ENCODE results near the gene FIBCD1.
A peak's percentile ranks its signal among the peaks of the same experiment; 100 is the strongest.

FIBCD1 gene

GRCh38 chr9:130952065-130952762 lies 13.2 kb upstream of the FIBCD1 start:
- DNase-seq (ENCODE audit: low spot score): no peak

- DNase-seq (ENCODE audit: low spot score): no peak
Measured at GRCh38 chr9:130950039-130950311, 10.9 kb upstream of the FIBCD1 start.

GRCh38 chr9:130949188-130950038 lies 10.4 kb upstream of the FIBCD1 start:
- DNase-seq (ENCODE audit: low spot score): no peak

- no peak for DNase-seq (ENCODE audit: low spot score)
Measured at GRCh38 chr9:130948266-130948665, 9.2 kb upstream of the FIBCD1 start.

GRCh38 chr9:130947618-130948140 lies 8.6 kb upstream of the FIBCD1 start:
- DNase-seq (ENCODE audit: low spot score): no peak

GRCh38 chr9:130946766-130947617 lies 7.9 kb upstream of the FIBCD1 start:
- no peak for DNase-seq (ENCODE audit: low spot score)

GRCh38 chr9:130945173-130945572 lies 6.1 kb upstream of the FIBCD1 start:
- no peak for DNase-seq (ENCODE audit: low spot score)

GRCh38 chr9:130944510-130945058 lies 5.5 kb upstream of the FIBCD1 start:
- no peak for DNase-seq (ENCODE audit: low spot score)

- no peak for DNase-seq (ENCODE audit: low spot score)
Measured at GRCh38 chr9:130943777-130944176, 4.7 kb upstream of the FIBCD1 start.

- no peak for DNase-seq (ENCODE audit: low spot score)
Measured at GRCh38 chr9:130943221-130943620, 4.2 kb upstream of the FIBCD1 start.

GRCh38 chr9:130942679-130943078 lies 3.6 kb upstream of the FIBCD1 start:
- no peak for DNase-seq (ENCODE audit: low spot score)

- DNase-seq (ENCODE audit: low spot score): no peak
Measured at GRCh38 chr9:130942084-130942483, 3.0 kb upstream of the FIBCD1 start.

GRCh38 chr9:130940693-130941576 lies 1.9 kb upstream of the FIBCD1 start:
- DNase-seq (ENCODE audit: low spot score): peak; percentile 70

GRCh38 chr9:130940027-130940549 lies 1.0 kb upstream of the FIBCD1 start:
- no peak for DNase-seq (ENCODE audit: low spot score)

- no peak for DNase-seq (ENCODE audit: low spot score)
Measured at GRCh38 chr9:130939405-130940026, 469 bp upstream of the FIBCD1 start.

GRCh38 chr9:130938184-130938651 lies 829 bp downstream of the FIBCD1 start:
- no peak for DNase-seq (ENCODE audit: low spot score)

- no peak for DNase-seq (ENCODE audit: low spot score)
Measured at GRCh38 chr9:130937146-130938076, 1.6 kb downstream of the FIBCD1 start.

- DNase-seq (ENCODE audit: low spot score): no peak
Measured at GRCh38 chr9:130936285-130937117, 2.5 kb downstream of the FIBCD1 start.
